Tibial nerve (tissue), 4 donors: ENCODE data around the gene DBX1. TPM values are rescaled to one million over a fixed set of nuclear protein-coding genes. Genes with fewer than 3 reads are reported as not detected.

Experiments
- DNase-seq, 2 donors: peaks; one replicate each; pipeline ENCODE4 v3.0.0-alpha.2; 2019; ENCODE audit warnings: low spot score in 2 of 2
- H3K27ac ChIP-seq, 4 donors: fragments of 200-600 bp; sonication (generic) in 3 of 4; one replicate each; pipeline ENCODE4 v1.5.1; 2017 to 2019; ENCODE audit warnings: mild to moderate bottlenecking in 1 of 4
- H3K27me3 ChIP-seq, 2 donors: fragments of 200-600 bp; sonication (generic) in 1 of 2; one replicate each; pipeline versions ENCODE4 v1.5.1 to v1.6.0; 2017 to 2019
- H3K36me3 ChIP-seq, 3 donors: fragments of 200-600 bp; sonication (generic); one replicate each; pipeline ENCODE4 v1.5.1; 2018 to 2019
- H3K4me1 ChIP-seq, 4 donors: fragments of 200-600 bp; sonication (generic) in 3 of 4; one replicate each; pipeline ENCODE4 v1.5.1; 2017 to 2019
- H3K4me3 ChIP-seq, 4 donors: fragments of 200-600 bp; sonication (generic) in 3 of 4; one replicate each; pipeline ENCODE4 v1.5.1; 2017 to 2019; ENCODE audit warnings: mild to moderate bottlenecking in 1 of 4, moderate library complexity in 1 of 4
- H3K9me3 ChIP-seq, 4 donors: fragments of 200-600 bp; sonication (generic) in 3 of 4; one replicate each; pipeline ENCODE4 v1.5.1; 2017 to 2019
- CTCF ChIP-seq, 5 experiments: fragments of 200-600 bp in 3 of 5; fragments of 450-650 bp in 2 of 5; sonication (generic) in 3 of 5; IDR thresholded peaks; one replicate each; pipeline ENCODE4 v1.5.1; 2016 to 2019; ENCODE audit warnings: antibody characterized with exemption in 5 of 5, mild to moderate bottlenecking in 3 of 5, moderate library complexity in 2 of 5
- EP300 ChIP-seq, 2 donors: sonication (generic); formaldehyde crosslinking; IDR thresholded peaks; one replicate each; pipeline ENCODE4 v1.6.1; 2017; ENCODE audit warnings: antibody characterized with exemption in 2 of 2, mild to moderate bottlenecking in 1 of 2
- POLR2A ChIP-seq, 2 donors: fragments of 450-650 bp; IDR thresholded peaks; one replicate each; pipeline ENCODE4 v1.6.1; 2017; ENCODE audit warnings: antibody characterized with exemption in 2 of 2, mild to moderate bottlenecking in 2 of 2, moderate library complexity in 2 of 2
- WGBS, 2 donors: methylation state at CpG; one replicate each; pipeline ENCODE4 v1.1.5; 2018; 5-methylcytosine and 5-hydroxymethylcytosine counted together
- total RNA-seq, 4 donors: library from RNA; depleted of rRNA; stranded (reverse); fragments of >200 nt; gene quantifications; one replicate each; pipeline ENCODE4 v1.1.0, GENCODE V29; 2016

Gene DBX1
- total RNA-seq, 4 donors from 2014 or later = not detected

GRCh38 chr11:20161230-20161918 lies 1.1 kb upstream of the DBX1 start:
- Histone ChIP-seq H3K9me3 (peaks cover 0 to 6% (median 0%) of the 10 kb centered on the region in 4 donors), H3K27ac (no peak overlapping the region), H3K4me1 (peaks cover 0 to 64% (median 28%) of the 10 kb centered on the region in 4 donors), H3K27me3 (peaks cover 7 to 100% of the 10 kb centered on the region in 2 donors), H3K36me3 (no peaks in the 10 kb centered on the region), H3K4me3 (no peak overlapping the region)
- TF ChIP-seq CTCF (IDR thresholded peaks at IDR 0.05) = no peak
- no peak for TF ChIP-seq EP300 (IDR thresholded peaks at IDR 0.05)
- TF ChIP-seq POLR2A (IDR thresholded peaks at IDR 0.05) = no peak
- 3 to 6% methylated on average over 15 to 29 of the region's 29 CpGs for WGBS, 2 donors
- DNase-seq = no peak

GRCh38 chr11:20159466-20160381 lies 551 bp downstream of the DBX1 start:
- no peak for TF ChIP-seq POLR2A (IDR thresholded peaks at IDR 0.05)
- TF ChIP-seq EP300 (IDR thresholded peaks at IDR 0.05) = no peak
- no peak for TF ChIP-seq CTCF (IDR thresholded peaks at IDR 0.05)
- 5 to 7% methylated on average over 25 to 50 of the region's 65 CpGs for WGBS, 2 donors
- DNase-seq = no peak
- Histone ChIP-seq H3K9me3 (peaks cover 0 to 6% (median 0%) of the 10 kb centered on the region in 4 donors), H3K36me3 (no peaks in the 10 kb centered on the region), H3K27ac (no peak overlapping the region), H3K4me1 (peaks cover 0 to 68% (median 31%) of the 10 kb centered on the region in 4 donors), H3K27me3 (peaks cover 7 to 100% of the 10 kb centered on the region in 2 donors), H3K4me3 (no peak overlapping the region)

- Histone ChIP-seq H3K36me3 (no peaks in the 10 kb centered on the region), H3K9me3 (peaks cover 0 to 6% (median 0%) of the 10 kb centered on the region in 4 donors), H3K27ac (no peak overlapping the region), H3K4me1 (peaks cover 0 to 61% (median 26%) of the 10 kb centered on the region in 4 donors), H3K27me3 (peaks cover 4 to 99% of the 10 kb centered on the region in 2 donors), H3K4me3 (no peak overlapping the region)
- 4 to 6% methylated on average over 31 to 33 of the region's 33 CpGs for WGBS, 2 donors
- TF ChIP-seq CTCF (IDR thresholded peaks at IDR 0.05) = no peak
- TF ChIP-seq EP300 (IDR thresholded peaks at IDR 0.05) = no peak
- TF ChIP-seq POLR2A (IDR thresholded peaks at IDR 0.05) = no peak
- DNase-seq = peak in 1 of 2 donors; percentile 24
These were observed 1.5 kb downstream of the DBX1 start for GRCh38 chr11:20158597-20159257.

GRCh38 chr11:20157728-20158127 lies 2.5 kb downstream of the DBX1 start:
- Histone ChIP-seq H3K9me3 (peaks cover 0 to 6% (median 0%) of the 10 kb centered on the region in 4 donors), H3K4me3 (no peak overlapping the region), H3K4me1 (peaks cover 0 to 51% (median 16%) of the 10 kb centered on the region in 4 donors), H3K27me3 (peaks cover 4 to 98% of the 10 kb centered on the region in 2 donors), H3K27ac (no peak overlapping the region), H3K36me3 (no peaks in the 10 kb centered on the region)
- no peak for DNase-seq
- 6 to 7% methylated on average over 9 of the region's 9 CpGs for WGBS, 2 donors
- no peak for TF ChIP-seq EP300 (IDR thresholded peaks at IDR 0.05)
- no peak for TF ChIP-seq POLR2A (IDR thresholded peaks at IDR 0.05)
- no peak for TF ChIP-seq CTCF (IDR thresholded peaks at IDR 0.05)
